H9 (cell line): ENCODE data around the gene ATRNL1. TPM values are rescaled to one million over a fixed set of nuclear protein-coding genes. Genes with fewer than 3 reads are reported as not detected.

Experiments used
- DNase-seq: peaks from one replicate; pipeline ENCODE4 v3.0.0-alpha.2; 2017
- H2AFZ ChIP-seq: one replicate; pipeline ENCODE4 v1.6.1; 2013; ENCODE audit warnings: mild to moderate bottlenecking, low read length, control low read depth, moderate library complexity
- H2AK5ac ChIP-seq: 2 replicates; pipeline ENCODE4 v1.6.1; 2013; ENCODE audit warnings: low read length, control low read depth, mixed read lengths; ENCODE audit not compliant: insufficient read length
- H2BK120ac ChIP-seq: one replicate; pipeline ENCODE4 v1.6.1; 2013; ENCODE audit warnings: low read depth, mild to moderate bottlenecking, low read length, control low read depth, inconsistent platforms; ENCODE audit not compliant: poor library complexity, severe bottlenecking
- H2BK12ac ChIP-seq: 2 replicates; pipeline ENCODE4 v1.6.1; 2013; ENCODE audit warnings: low read length, control low read depth, mixed read lengths, low read depth; ENCODE audit not compliant: insufficient read length
- H2BK15ac ChIP-seq: 2 replicates; pipeline ENCODE4 v1.6.1; 2013; ENCODE audit warnings: low read depth, low read length, control low read depth
- H2BK20ac ChIP-seq: one replicate; pipeline ENCODE4 v1.6.1; 2013; ENCODE audit warnings: low read depth, mild to moderate bottlenecking, low read length, control low read depth, inconsistent platforms; ENCODE audit not compliant: poor library complexity, severe bottlenecking
- H2BK5ac ChIP-seq: 2 replicates; pipeline ENCODE4 v1.6.1; 2013; ENCODE audit warnings: low read length, control low read depth, mixed read lengths; ENCODE audit not compliant: insufficient read length
- H3K14ac ChIP-seq: 2 replicates; pipeline ENCODE4 v1.6.1; 2013; ENCODE audit warnings: low read length, control low read depth; ENCODE audit not compliant: insufficient read depth
- H3K18ac ChIP-seq: 2 replicates; pipeline ENCODE4 v1.6.1; 2013; ENCODE audit warnings: low read depth, mild to moderate bottlenecking, mixed read lengths, low read length, control low read depth; ENCODE audit not compliant: insufficient read length
- H3K23ac ChIP-seq: 2 replicates; pipeline ENCODE4 v1.6.1; 2013; ENCODE audit warnings: low read length, control low read depth, mixed read lengths, low read depth; ENCODE audit not compliant: insufficient read length
- H3K23me2 ChIP-seq: 2 replicates; pipeline ENCODE4 v1.6.1; 2013; ENCODE audit warnings: low read depth, mild to moderate bottlenecking, mixed read lengths, low read length, control low read depth; ENCODE audit not compliant: insufficient read length, poor library complexity, severe bottlenecking
- H3K27ac ChIP-seq: 2 replicates; pipeline ENCODE4 v1.5.1; 2013; ENCODE audit warnings: low read length, control low read depth, mixed read lengths, low read depth; ENCODE audit not compliant: insufficient read length
- H3K27me3 ChIP-seq: 2 replicates; pipeline ENCODE4 v1.6.1; 2013; ENCODE audit warnings: low read length, control low read depth, inconsistent platforms; ENCODE audit not compliant: insufficient read depth
- H3K4ac ChIP-seq: 2 replicates; pipeline ENCODE4 v1.6.1; 2013; ENCODE audit warnings: low read depth, mild to moderate bottlenecking, control low read depth, inconsistent platforms, low read length, moderate library complexity
- H3K4me1 ChIP-seq: 2 replicates; pipeline ENCODE4 v1.6.1; 2013; ENCODE audit warnings: low read length, control low read depth, inconsistent platforms; ENCODE audit not compliant: insufficient read depth
- H3K4me2 ChIP-seq: 2 replicates; pipeline ENCODE4 v1.6.1; 2013; ENCODE audit warnings: low read length, control low read depth, mixed read lengths; ENCODE audit not compliant: insufficient read length, insufficient read depth
- H3K56ac ChIP-seq: 2 replicates; pipeline ENCODE4 v1.6.1; 2013; ENCODE audit warnings: low read depth, mild to moderate bottlenecking, mixed read lengths, low read length, control low read depth; ENCODE audit not compliant: insufficient read length
- H3K79me1 ChIP-seq: 2 replicates; pipeline ENCODE4 v1.6.1; 2013; ENCODE audit warnings: low read depth, mild to moderate bottlenecking, moderate library complexity, low read length, control low read depth, inconsistent platforms; ENCODE audit not compliant: insufficient read depth, poor library complexity, severe bottlenecking
- H3K79me2 ChIP-seq: 2 replicates; pipeline ENCODE4 v1.6.1; 2013; ENCODE audit warnings: low read length, control low read depth, inconsistent platforms; ENCODE audit not compliant: insufficient read depth
- H3K9ac ChIP-seq: 2 replicates; pipeline ENCODE4 v1.6.1; 2013; ENCODE audit warnings: low read length, control low read depth, mixed read lengths; ENCODE audit not compliant: insufficient read length; ENCODE audit errors: extremely low read depth
- H3K9me3 ChIP-seq: one replicate; pipeline ENCODE4 v1.6.1; 2013; ENCODE audit warnings: low read depth, low read length, inconsistent platforms; ENCODE audit not compliant: control insufficient read depth
- H3T11ph ChIP-seq: one replicate; pipeline ENCODE4 v1.6.1; 2013; ENCODE audit warnings: mild to moderate bottlenecking, low read length, control low read depth, inconsistent platforms
- H4K20me1 ChIP-seq: one replicate; pipeline ENCODE4 v1.6.1; 2013; ENCODE audit not compliant: control insufficient read depth, insufficient read length, insufficient read depth
- H4K5ac ChIP-seq: 2 replicates; pipeline ENCODE4 v1.6.1; 2013; ENCODE audit warnings: low read depth, mild to moderate bottlenecking, mixed read lengths, low read length, control low read depth; ENCODE audit not compliant: insufficient read length
- H4K8ac ChIP-seq: replicated peaks from 2 replicates; pipeline ENCODE4 v1.6.1; 2013; ENCODE audit warnings: low read length, control low read depth, mixed read lengths, low read depth; ENCODE audit not compliant: insufficient read length
- H4K91ac ChIP-seq: 2 replicates; pipeline ENCODE4 v1.6.1; 2013; ENCODE audit warnings: low read depth, mild to moderate bottlenecking, moderate library complexity, mixed read lengths, low read length, control low read depth; ENCODE audit not compliant: insufficient read length
- H3K27ac Mint-ChIP-seq, 3 experiments: 2 replicates in 2 of 3; 3 replicates in 1 of 3; pipeline ENCODE4 v1.8.0; 2020 to 2021; ENCODE audit warnings: mixed read lengths in 3 of 3, mild to moderate bottlenecking in 1 of 3, moderate library complexity in 1 of 3
- H3K27me3 Mint-ChIP-seq: 2 replicates; pipeline ENCODE4 v1.8.0; 2021; ENCODE audit warnings: low read depth, mild to moderate bottlenecking, moderate library complexity, mixed read lengths
- H3K36me3 Mint-ChIP-seq, 3 experiments: 2 replicates in 2 of 3; 3 replicates in 1 of 3; pipeline ENCODE4 v1.8.0; 2020 to 2021; ENCODE audit warnings: low read depth in 3 of 3, mixed read lengths in 3 of 3; ENCODE audit not compliant: insufficient read depth in 1 of 3
- H3K4me1 Mint-ChIP-seq, 2 experiments: 2 replicates each; pipeline ENCODE4 v1.8.0; 2020; ENCODE audit warnings: mixed read lengths in 2 of 2
- H3K4me3 Mint-ChIP-seq, 2 experiments: 2 replicates in 1 of 2; 3 replicates in 1 of 2; pipeline ENCODE4 v1.8.0; 2020 to 2021; ENCODE audit warnings: mild to moderate bottlenecking in 2 of 2, mixed read lengths in 2 of 2, moderate library complexity in 1 of 2
- H3K9me3 Mint-ChIP-seq, 2 experiments: 2 replicates in 1 of 2; 3 replicates in 1 of 2; pipeline ENCODE4 v1.8.0; 2020; ENCODE audit warnings: mild to moderate bottlenecking in 2 of 2, mixed read lengths in 2 of 2, moderate library complexity in 1 of 2
- WGBS: extraction: QIAGEN DNeasy Blood & Tissue Kit; methylation state at CpG from one replicate; pipeline ENCODE4 v1.1.7; 2013; ENCODE audit warnings: missing lambda C conversion rate, low lambda C conversion rate, mixed read lengths; ENCODE audit not compliant: insufficient read length; ENCODE audit errors: extremely low coverage; 5-methylcytosine and 5-hydroxymethylcytosine counted together
- total RNA-seq: library from RNA; stranded (reverse); gene quantifications from 2 replicates; pipeline ENCODE4 v1.2.1, GENCODE V29; 2021
- TF ChIP-seq, protein P1 (sequence below): fragments of 200-600 bp; sonication (generic); conservative IDR thresholded peaks from 3 replicates; pipeline ENCODE4 v1.8.0; 2021; ENCODE audit warnings: antibody characterized with exemption, mild to moderate bottlenecking

The ATRNL1 gene
- total RNA-seq, 1 experiment from 2014 or later = 9.2 TPM

DNA sequence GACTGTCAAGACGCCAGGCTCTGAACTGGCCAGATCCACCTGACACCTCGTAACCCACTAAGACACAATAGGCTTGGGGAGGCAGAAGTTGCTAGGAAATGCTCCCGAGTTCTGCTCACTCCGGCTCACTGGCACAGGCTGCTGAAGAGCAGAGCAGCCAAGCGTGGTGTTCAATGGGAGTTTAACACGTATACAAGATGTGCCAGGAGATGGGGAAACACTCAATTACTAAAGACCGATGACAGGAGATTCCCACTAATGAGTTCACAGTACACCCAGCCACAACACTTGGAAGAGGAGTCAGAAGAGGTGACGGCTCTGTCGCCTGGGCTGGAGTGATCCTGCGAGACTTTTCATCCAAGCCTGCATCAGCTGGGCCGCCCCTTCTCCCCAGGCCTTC is 876.4 kb downstream of the ATRNL1 start:
- Mint-ChIP-seq H3K27ac (no peak overlapping the region; a peak in 1 of 7 replicates), H3K27me3 (peaks cover 7% of the 10 kb centered on the region), H3K4me1 (peaks cover 9 to 15% of the 10 kb centered on the region in 2 experiments), H3K4me3 (no peak overlapping the region), H3K9me3 (peaks cover 6 to 7% of the 10 kb centered on the region in 2 experiments; a peak in 3 of 5 replicates), H3K36me3 (peaks cover 0 to 10% (median 3%) of the 10 kb centered on the region in 3 experiments; a peak in 4 of 7 replicates)
- Histone ChIP-seq H3K79me2 (no peaks in the 10 kb centered on the region), H4K91ac (no peak overlapping the region), H3T11ph (no peak overlapping the region), H3K9me3 (no peaks in the 10 kb centered on the region), H4K8ac (no peak overlapping the region), H4K5ac (no peak overlapping the region), H2AFZ (no peak overlapping the region), H2BK12ac (no peak overlapping the region), H3K4me2 (no peak overlapping the region), H3K18ac (no peak overlapping the region), H3K23ac (no peak overlapping the region), H3K56ac (no peak overlapping the region), H3K14ac (no peak overlapping the region), H2AK5ac (no peak overlapping the region), H3K27ac (no peak overlapping the region), H3K4me1 (no peaks in the 10 kb centered on the region), H3K9ac (no peak overlapping the region), H2BK120ac (no peak overlapping the region), H2BK15ac (no peak overlapping the region), H3K27me3 (no peaks in the 10 kb centered on the region), H3K4ac (no peak overlapping the region), H4K20me1 (no peaks in the 10 kb centered on the region), H3K79me1 (no peaks in the 10 kb centered on the region), H2BK5ac (no peak overlapping the region), H2BK20ac (no peak overlapping the region), H3K23me2 (no peaks in the 10 kb centered on the region)
- no peak for DNase-seq
- no CpG with 5 or more reads among the region's 11 CpGs for whole genome bisulfite sequencing
- TF ChIP-seq, protein P1, sequence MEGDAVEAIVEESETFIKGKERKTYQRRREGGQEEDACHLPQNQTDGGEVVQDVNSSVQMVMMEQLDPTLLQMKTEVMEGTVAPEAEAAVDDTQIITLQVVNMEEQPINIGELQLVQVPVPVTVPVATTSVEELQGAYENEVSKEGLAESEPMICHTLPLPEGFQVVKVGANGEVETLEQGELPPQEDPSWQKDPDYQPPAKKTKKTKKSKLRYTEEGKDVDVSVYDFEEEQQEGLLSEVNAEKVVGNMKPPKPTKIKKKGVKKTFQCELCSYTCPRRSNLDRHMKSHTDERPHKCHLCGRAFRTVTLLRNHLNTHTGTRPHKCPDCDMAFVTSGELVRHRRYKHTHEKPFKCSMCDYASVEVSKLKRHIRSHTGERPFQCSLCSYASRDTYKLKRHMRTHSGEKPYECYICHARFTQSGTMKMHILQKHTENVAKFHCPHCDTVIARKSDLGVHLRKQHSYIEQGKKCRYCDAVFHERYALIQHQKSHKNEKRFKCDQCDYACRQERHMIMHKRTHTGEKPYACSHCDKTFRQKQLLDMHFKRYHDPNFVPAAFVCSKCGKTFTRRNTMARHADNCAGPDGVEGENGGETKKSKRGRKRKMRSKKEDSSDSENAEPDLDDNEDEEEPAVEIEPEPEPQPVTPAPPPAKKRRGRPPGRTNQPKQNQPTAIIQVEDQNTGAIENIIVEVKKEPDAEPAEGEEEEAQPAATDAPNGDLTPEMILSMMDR = no peak
